GM19397 (cell line): ENCODE measurements around the gene C3orf18.
A peak's percentile ranks its signal among the peaks of the same experiment; 100 is the strongest.

Experiments used
- ATAC-seq: cut with Tn5 transposase; IDR thresholded peaks from one replicate; pipeline ENCODE4 v1.9.1; 2021; ENCODE audit warnings: mild to moderate bottlenecking, moderate library complexity; ENCODE audit not compliant: unreplicated experiment

The C3orf18 gene

DNA sequence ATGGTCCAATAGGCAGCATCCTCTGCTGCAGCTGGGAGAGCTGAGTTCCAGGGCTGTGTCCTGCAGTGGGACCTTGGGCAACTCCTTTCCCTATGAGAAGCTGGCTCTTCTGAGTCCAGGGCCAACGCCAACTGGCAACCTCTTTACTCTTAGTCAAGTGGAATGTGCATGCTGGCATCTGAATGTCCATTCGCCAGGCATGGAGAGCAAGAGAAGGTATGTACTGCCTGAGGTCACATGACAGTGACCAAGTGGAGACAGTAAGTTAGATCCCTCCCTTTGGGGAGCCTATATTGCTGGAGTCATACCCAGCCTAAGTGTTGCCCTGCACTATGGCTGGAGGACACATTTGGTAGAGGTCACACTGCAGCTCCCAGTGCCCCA, 13.9 kb upstream of the C3orf18 start:
- ATAC-seq, result no peak

DNA sequence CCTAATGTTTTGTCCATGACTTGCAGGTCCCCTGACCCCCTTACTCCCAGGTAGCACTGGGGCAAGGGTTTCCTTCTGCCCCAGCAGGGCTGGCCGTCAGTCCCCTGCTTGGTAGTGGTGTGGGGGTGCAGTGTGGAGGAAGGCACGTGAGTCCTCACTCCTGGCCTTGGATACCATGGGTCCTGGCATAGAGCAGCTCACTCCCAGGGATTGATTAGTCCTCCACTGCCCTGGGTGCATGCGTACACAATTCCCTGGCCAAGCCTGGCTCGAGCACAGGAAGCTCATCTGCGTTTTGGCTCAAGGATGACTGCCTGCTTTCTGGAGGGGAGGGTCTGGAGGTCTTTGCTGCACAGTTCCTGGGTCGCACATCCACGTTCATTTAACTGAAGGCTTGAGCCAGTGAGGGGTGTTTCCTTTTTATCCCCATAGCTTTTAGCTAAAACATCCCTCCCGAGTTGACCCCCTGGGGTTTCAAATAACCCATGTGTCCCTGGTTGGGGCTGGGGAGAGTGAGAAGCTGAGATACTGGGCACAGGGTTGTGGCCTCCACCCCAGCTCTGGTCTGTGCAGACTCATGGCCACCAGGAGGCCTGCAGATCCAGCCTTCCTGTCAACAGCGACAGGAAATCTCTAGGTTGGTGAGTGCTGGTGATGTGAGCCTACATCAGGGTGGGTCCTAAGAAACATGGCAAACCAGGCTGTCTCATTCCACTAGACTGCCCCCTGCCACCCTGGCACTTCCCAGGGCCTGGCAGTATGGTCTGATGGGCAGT, 13.3 kb upstream of the C3orf18 start:
- ATAC-seq, result no peak

DNA sequence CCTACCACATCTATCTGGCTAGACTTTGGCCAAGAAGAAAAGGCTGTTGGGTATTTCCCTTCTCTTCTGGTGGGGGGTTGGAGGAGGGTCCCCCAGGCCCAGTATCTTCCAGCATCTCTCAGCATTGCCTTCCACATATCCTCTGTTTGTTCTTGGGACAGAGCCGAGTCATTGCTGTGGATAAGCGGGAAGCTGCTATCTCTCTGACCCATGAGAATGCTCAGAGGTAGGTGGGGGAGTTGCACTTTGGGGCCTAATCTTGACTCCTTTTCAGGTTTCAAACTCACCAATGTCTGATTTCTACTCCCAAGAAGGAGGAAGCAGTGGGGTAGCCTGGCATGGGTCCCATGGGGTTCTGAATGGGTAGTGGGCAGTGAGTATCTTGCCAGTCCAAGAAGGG, 9.8 kb upstream of the C3orf18 start:
- no peak for ATAC-seq

DNA sequence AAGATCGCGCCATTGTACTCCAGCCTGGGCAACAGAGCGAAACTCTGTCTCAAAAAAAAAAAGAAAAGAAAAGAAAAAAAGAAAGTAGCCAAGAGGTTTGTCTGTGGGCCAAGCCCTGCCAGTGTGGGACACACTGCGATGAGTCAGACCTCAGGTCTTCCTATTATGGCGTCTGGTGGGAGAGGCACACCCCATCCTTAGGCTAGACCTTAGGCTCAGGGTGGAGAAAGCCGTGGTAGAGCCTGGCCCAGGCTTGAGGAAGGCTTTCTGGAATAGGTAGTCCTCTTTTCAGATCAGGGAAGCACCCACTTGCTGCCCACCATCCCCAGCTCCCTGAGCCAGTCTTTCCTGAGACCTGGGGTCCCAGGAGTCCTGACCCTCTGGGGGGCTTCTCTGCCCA, 7.8 kb upstream of the C3orf18 start:
- ATAC-seq, result no peak

DNA sequence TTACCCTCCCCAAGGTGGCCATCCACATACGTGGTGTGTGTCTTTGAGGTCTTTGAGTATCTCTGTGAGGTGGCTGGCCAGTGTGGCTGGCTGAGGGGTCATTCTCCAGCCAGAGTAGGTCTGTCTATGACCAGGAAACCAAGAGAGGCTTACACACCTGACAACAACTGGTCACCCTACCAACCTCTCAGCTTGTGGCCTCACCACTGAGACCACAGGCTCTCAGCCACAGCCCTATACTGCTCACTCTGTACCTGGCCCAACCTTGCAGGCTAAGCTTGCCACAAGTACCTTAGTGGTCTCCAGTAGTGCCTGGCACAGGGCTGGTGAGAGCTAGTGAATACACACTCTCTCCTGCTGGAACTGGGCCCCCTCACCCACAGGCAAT, 6.9 kb upstream of the C3orf18 start:
- ATAC-seq, result no peak

DNA sequence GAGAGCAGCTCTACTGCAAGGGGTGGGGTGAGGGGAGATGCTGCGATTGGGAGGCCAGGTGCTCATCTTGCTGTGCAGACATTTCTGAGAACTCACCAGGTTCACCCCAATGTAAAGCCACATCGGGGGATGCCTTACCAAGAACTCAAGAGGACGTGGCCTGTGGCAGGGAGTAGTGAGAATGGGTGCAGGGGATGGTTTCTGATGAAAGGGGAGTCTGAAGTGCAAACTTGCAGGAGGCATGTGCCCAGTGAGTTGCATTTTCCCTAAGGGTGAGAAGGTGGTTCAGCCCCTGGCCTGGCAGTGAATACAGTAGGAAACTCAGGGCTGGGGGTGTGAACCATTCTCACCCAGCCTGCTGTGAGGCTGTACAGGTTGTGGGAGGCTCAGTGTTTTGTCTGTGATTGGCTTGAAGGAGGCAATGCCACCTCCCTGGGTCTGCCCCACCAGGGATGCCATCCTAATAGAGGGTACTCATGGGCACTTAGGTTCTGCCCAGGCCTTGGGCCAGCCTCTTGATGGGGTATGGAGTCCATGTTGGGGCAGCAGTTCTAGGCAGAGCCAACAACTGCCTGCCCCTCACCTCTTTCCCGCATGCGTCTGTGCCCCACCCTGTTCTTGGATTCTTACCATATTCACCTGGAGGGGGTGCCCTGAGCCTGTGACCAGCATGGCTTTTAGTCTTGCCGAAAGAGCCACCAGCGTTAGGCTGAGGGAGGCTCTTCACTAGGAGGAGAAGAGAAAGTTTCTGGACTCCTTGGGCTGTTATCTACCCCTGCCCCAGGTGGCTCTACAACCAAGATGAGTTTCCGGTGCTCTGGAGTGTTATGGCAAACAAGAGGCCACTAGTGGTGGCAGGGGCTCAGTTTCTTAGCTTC, 6.3 kb upstream of the C3orf18 start:
- ATAC-seq, result no peak

- ATAC-seq, result no peak
Measured at GRCh38 chr3:50572801-50573371, 5.3 kb upstream of the C3orf18 start.

GRCh38 chr3:50572158-50572557, 4.6 kb upstream of the C3orf18 start:
- ATAC-seq, result no peak

DNA sequence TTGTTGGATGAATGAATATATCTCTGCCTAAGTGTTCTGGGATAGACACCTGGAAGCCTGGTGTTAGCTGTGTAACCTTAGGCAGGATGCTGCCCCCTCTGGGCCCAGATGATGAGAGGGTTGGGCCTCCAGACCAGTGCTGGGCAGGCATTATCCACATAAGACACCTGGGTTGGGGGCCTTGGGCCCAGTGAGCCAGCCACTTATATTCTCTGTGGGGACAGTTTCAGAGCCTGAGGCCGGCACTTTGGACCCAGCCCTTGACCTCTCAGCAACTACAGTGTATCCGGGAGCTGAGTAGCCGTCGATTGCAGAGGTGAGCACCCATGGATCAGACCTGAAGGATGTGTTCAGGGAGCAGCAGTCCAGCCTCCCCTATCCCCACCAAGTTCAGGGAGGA, 3.9 kb upstream of the C3orf18 start:
- no peak for ATAC-seq

DNA sequence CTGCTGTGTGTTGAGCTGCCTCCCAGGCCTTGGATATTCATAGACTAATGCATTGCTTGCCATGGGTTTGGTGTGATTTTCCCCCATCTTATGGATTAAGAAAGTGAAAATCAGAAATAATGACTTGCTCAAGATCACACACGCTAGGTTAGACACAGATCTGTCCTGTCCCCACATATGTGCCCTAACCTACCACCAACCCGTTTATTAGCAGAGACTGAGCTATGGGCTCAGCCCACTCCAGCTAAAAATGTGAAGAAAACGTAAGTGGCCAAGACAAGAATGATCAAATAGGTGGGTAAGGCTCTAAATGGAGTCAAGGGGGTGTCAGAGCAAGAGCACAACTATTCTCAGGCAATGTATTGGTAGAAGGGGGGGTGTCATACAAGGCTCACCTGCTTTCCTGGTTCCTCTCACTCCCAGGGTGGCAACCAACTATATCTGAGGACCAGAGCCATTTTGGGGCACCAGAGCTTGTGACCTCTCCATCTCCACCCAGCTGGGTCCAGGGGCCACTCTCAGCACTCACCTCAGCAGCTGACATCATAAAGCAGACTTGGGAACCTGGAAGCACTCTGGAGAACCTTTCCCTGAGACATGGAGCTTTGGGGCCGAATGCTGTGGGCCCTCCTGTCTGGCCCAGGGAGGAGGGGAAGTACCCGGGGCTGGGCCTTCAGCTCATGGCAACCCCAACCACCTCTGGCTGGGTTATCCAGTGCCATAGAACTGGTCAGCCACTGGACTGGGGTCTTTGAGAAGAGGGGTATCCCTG, 3.1 kb upstream of the C3orf18 start:
- ATAC-seq, result no peak

GRCh38 chr3:50568947-50569749, 1.6 kb upstream of the C3orf18 start, which contains the start of gene HEMK1:
HEMK1 (plus strand) TSS chr3:50569522; CDS start chr3:50571105, 1,583 bp downstream.
- peak; percentile 61 for ATAC-seq

DNA sequence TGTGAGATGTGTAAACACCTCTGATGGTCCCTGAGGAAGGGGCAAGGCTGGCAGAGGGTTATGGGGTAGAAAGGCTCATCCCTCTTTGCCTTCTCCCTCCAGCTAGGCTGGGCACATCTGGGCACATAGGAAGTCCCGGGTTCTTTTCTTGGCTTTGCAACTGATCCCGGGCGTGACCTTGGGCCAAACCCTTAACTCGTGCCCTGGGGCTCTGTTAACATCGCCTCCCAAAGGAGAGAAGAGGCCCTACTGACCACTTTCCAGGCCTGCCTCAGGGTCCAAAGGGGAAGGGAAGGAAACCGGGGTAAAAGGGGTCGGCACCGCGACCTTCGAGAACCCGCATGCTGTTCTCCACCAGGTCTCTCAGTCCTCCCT, 549 bp downstream of the C3orf18 start:
- ATAC-seq, result no peak

DNA sequence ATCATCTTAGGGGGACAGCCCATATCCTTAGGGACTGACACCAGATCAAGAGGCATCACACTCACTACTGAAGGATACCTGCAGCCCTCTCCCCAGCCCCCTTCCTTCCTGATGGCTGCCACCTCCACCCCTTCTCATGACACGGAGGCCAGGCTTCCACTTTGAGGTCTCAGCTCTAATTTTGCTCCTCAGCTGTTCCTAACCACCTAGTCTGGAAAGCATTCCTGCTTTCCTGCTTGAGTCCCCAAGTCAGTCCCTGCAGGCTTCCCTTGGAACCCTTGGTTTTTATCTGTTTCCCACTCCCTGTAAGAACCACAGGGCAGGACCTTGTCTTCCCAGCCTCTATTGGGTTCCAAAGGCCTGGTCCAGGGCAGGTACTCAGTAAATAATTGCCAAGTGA, 3.2 kb downstream of the C3orf18 start:
- no peak for ATAC-seq

GRCh38 chr3:50563867-50564266, 3.7 kb downstream of the C3orf18 start:
- ATAC-seq, result no peak

DNA sequence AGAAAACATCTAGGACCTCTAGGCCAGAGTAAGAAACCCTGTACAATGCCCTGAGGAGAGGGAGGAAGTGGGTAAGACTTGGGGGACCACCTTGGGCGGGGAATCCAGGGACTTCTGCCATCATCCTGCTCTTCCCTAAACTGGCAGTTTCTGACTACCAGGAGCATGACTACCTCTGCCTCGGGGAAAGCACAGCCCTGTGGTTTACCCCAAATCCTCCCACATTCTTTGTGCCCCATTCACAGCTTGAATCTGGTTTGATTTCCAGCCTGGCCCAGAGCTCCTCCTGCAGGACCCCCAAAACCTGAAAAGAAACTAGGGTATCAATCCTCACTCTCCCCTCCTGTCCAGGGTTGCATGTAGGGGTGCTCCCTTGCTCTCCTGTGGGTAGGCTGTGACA, 4.7 kb downstream of the C3orf18 start:
- ATAC-seq, result no peak

- no peak for ATAC-seq
Measured at GRCh38 chr3:50559702-50560101, 7.8 kb downstream of the C3orf18 start.

DNA sequence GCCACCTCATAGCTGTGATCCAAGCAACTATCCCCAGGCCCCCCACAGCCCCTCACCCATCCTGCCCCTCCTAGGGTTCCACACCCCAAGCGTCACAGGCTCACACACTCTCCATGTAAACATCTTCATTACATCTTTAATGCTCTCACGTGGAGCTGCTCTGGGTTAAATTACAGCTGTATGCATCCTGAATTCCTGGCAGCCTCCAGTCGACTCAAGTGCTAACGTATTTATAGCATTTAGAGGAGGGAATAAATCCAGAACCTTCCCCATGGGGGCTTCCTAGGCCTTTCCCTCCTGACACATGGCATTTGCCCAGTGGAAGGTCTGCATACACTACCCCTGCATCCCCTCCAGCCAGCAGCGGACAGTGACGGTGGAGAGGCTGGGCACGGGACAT, 9.6 kb downstream of the C3orf18 start:
- no peak for ATAC-seq

GRCh38 chr3:50557106-50557505, 10.4 kb downstream of the C3orf18 start:
- no peak for ATAC-seq

GRCh38 chr3:50554553-50554952, 13.0 kb downstream of the C3orf18 start:
- no peak for ATAC-seq

GRCh38 chr3:50552598-50552997, 14.9 kb downstream of the C3orf18 start:
- ATAC-seq, result no peak
